SHP77 (cell line): Measurements from ENCODE around the gene RBBP5.

Experiments used
- DNase-seq, 2 experiments: peaks; one replicate each; lab custom pipeline; 2025; lab: John Stamatoyannopoulos, UW

Gene RBBP5

DNA sequence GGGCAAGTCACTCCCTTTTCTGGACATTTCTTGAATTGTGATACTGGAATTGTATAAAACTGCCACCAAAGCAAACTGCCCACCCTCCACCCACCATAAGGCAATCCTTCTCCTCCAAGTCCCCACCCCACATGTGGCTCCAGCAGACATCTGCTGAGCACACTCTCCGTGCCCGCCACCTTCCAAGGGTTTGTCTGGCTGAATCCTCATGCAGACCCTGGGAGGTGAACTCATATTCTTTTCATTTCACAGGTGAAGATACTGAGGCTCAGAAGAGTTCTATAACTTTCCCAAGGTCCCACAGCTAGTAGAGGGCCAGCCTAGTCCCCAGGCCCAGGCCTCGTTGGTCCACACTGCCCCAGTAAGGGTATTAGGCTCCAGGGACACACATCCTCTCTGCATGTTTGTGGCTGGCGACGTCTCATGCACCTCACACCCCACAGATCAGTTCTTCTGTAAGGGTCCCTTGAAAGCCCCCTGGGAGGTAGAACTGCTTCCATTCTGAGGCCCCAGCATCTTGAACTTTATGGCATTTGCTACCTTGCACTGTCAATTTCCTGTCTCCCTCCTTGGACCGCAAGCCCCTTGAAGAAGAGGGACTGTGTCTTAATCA lies 64.7 kb downstream of the RBBP5 start:
- no peak for DNase-seq

DNA sequence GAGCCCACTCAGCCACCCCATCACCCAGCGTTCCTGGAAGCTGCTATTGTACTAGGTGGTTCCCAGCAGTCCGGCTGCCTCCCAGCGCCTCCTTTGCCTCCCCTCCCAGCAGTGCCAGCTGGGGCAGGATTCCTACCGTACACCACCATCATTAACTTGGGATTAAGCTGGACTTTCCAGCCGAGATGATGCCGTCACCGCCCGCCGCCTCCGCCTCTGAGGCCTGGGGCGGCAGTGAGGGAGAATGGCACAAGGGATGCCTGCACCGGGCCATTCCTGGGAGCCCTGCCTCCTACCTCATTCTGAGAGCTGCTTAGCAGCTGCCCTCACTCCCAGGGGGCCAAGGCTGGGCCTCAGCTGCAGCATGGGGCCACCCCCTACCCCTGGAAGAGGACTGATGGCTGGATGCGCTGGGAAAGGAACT lies 65.6 kb downstream of the RBBP5 start:
- no peak for DNase-seq

DNA sequence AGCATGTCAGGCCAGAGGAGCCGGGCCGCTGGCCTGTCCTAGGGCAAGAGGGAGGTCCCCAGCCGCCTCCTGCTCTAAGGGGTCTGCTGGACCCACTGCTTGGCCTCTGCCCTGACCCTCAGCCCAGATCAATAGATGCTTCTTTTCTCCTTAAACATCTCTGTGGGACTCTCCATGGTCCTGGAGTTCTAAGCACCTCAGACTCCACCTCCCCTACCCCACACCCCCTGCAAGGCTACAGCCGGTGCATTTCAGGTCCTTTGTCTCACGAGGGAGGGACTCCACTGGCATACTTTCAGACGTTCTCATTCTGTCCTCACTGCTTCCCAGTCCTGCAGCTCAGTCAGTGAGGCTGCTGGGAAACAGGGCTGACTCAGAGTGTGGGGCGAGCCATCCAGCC lies 67.8 kb downstream of the RBBP5 start:
- DNase-seq: no peak

DNA sequence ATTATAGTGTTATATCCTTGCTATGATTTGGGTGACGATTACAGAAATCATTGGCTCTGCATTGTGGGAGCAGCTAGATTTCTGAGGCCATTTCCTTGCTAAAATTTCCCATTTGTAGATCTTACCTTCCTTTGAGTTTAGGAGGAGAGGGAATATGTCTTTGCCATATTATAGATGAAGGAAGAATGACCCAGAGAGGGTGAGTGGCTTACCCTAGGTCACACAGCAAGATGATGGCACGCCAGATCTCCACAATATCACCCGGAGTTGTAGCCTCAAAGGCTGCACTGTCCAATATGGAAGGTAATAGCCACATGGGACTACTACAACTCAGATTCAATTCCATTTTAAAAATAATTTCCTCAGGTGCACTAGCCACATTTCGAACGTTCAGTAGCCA lies 68.5 kb downstream of the RBBP5 start:
- DNase-seq: no peak

DNA sequence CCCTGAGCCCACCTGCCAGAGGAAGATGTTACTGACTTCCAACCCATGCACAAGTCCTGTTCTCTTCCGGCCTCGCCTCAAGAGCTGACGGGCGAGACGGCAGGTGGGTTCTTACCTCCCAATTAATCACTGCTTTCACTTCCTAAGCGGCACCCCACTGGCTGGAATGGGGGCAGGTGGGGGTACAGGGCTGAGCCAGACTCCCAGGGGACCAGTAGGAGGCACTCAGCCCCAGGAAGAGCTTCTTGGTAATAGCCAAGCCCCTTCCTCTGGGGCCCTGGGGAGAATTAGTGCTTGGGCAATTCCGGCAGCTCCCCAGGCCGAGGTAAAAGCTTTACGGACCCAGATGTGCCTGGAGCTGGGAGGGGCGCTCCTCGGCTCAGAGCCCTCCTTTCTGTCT lies 69.1 kb downstream of the RBBP5 start:
- no peak for DNase-seq

DNA sequence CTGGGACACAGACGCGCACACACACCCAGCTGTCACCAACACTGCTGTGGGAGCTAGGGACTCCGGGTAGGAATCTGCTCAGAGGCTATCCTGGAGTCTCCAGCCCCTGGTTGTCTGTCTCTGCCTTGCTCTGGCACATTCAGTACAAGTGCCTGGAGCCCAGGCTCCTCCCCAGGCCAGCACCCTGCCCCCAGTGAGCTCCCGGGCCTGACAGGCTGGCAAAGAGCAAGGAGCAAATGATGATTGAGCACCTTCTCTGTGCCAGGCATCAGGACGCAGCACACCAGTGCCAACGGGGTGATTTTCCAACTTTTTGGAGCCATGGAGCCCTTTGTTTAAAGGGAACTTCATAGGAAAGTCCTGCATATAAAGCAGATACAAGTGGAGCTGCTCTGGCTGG lies 72.3 kb downstream of the RBBP5 start:
- no peak for DNase-seq

DNA sequence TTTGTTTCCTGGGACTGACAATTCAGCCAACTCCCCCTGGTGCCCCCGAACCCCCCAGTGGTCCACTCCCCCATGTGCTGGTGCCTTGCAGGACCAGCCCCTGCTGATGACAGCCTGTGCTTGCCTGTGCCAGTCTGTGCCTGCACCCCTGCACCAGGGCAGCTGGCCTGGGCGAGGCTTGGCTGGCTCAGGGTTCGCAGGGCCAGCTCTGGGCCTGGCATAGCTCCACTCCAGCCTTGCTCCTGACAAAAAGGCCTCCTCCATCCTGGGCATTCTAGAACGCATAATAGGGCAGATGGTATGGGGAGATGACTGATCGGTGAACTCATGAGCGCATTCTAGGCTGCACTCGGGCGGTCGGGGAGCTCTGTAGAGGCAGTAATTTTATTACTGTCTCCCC lies 73.4 kb downstream of the RBBP5 start:
- DNase-seq: no peak

DNA sequence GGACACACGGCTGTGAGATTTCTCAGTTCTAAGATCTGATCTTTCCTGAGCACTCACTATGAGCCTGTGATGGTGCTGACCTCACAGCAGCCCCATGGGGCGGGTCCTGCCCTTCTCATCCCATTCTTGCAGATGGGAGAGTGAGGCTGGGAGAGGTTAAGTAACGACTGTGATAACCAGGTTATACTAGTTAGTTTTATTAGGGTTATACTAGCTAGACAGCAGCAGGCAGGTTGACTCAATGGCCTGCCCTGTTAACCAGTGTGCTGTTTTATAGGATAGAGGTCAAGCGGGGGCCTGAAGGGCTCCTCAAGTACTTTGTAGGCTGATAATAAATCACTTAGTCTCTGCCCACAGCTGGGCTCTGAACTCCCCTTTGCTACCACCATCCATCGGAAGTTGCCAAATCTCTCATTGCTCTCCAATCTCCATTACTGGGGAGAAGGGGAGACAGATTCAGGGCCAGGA lies 74.0 kb downstream of the RBBP5 start:
- no peak for DNase-seq

DNA sequence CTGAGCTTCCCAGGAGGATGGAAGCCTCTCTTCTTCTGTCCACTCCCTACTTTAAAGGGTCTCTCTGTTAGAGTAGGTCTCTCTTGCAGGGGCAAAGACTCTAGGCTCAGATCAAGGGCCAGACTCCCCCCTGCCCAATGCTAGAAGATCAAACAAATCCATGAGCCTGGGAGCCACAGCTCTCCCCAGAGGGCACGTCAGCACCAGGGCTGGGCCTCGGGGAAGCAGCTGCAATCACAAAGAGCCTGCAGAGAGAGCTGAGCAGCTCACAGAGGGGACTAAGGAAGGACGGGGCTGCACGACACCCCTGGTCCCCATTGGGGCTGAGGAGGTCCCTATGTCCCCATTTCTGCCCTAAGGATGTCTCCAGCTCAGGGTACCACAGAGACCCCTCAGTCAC lies 74.9 kb downstream of the RBBP5 start:
- no peak for DNase-seq

DNA sequence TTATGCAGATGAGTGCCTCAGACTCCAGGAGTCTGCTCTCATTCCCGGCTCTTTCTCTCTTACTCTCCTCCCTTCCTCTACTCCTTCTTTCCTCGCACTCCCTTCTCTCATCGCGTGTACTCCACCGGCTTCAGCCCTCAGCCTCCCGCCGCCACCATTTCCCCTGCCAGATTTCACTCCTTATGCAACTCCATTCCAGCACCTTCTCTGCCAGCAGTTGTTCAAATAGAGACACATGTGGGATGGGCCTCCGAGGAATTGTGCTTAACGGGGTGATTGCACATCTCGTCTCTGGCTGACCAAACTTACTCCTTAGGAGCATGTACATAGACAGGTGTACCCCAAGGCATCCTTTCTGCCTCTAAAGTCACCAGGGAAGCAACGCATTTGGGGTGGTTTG lies 76.6 kb downstream of the RBBP5 start:
- no peak for DNase-seq

DNA sequence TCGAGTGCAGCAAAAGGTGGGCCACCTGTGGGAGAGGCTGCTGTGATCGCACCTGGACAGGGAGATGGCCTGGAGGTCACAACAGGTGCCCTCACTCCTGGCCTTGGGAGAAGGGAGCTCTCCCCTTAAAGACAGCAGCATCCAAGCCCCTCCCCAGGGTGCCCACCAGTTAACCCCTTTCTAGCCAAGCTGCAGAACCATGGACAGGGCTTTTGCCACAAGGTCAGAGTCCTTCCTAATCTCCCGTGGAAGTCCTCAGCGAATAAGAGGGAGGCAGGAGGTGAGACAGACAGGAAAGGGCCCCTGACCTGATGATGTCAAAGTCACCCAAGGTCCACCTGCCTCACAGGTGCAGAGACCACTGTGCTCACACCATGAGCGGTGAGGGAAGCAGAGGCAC lies 77.0 kb downstream of the RBBP5 start:
- no peak for DNase-seq

DNA sequence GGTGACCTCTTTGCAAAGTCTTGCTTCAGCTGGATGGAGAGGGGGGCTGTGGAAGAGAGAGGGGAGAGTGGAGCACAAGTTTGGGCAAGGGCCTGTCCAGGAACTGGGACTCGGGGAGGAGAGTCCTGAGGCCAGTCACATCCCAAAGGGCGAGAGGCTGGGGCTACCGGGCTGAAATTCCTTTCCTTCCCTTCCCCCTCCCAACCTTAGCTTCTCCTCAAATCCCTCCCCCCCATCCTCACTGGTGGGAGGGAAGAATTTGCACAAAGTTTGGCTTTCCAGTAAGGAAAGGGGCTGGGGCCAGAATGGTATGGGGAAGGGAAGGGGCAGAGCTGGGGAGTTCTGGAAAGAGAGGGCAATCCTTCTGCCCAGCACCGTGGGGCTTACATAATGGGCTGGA lies 77.9 kb downstream of the RBBP5 start:
- no peak for DNase-seq

DNA sequence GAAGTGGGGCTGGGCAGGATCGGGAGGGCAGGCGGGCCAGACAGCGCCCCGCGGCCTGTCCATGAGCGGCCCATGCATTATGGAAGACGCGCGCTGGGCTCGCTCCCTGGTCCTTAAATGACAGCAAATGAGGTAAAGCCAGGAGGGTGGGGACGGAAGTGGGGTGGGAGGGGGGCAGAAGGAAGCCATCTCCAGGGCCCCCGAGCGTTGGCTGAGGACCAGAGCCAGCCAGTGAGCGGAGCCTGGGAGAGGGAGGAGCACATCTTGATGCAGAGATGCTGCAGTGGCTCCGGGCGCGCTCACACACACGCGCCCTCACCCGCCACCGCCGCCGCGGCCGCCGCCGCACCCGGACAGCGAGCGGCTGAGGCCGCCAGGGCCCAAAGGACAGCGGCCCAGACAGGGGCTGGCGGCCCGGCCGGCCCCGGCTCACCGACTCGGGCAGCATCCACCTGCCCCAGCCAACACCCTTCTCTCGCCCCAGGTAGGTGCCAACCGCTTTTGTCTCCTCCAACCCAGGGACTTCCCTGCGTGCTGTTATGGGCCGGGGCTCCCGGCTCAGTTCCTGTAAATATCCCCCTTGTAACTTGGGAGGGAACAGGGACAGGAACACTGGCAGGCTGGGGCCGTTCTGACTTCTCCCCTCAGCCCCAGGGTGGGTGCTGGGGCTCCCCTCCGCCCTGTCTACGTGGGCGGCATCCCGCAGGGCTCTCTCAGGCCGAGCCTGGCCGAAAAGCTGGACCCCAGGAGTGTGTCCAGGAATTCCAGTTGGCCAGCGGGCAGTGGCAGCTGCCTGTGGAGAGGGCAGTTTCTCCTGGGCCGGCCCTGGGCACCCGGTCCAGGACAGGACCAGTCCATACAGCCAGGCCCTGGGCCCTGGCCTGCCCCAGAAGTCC lies 78.6 kb downstream of the RBBP5 start, which contains the start of gene CNTN2:
Gene CNTN2, plus strand, starts transcription at position 302 of the 896 bp plus-strand sequence. CDS start 9,974 bp downstream, outside the sequence.
- DNase-seq: no peak

DNA sequence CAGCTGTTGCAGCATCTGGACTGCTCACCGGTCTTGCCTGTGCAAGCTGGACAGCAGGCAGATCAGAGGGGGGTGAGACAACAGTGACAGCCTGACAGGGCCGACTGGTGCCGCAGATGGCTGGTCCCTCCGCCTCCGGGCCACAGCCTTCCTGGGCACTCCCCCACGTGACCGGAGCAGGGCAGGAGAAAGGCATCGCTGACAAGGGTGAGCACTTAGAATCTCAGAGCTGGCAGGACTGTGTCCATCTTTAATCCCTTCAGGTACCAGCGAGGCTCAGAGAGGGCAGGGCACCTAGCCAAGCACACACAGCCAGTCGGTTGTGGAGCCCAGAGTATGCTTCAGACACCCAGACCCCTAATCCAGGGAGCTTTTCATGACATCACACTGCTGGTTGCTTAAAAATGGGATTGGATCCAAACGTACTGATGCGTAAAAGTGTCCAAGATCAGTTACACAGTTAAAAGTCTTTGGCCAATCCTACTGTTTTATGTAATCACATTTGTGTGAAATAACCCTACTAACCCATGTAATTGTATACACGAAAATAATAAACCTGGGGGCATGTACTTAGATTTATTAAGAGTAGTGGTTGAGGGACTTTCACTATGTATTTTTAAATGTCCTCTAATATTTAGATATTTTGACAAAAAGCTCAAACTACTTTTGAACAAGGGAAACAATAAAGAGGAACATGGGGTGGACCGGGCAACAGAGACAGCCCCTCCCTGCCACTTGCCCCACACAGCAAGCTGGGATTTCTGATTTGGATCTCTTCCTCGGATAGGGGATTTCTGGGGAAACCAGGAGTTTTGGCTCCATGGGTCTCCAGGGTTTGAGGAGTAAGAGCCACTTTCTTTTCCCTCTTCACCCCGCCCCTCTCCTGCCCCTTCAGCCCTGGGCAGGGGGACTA lies 79.5 kb downstream of the RBBP5 start:
- DNase-seq: no peak

DNA sequence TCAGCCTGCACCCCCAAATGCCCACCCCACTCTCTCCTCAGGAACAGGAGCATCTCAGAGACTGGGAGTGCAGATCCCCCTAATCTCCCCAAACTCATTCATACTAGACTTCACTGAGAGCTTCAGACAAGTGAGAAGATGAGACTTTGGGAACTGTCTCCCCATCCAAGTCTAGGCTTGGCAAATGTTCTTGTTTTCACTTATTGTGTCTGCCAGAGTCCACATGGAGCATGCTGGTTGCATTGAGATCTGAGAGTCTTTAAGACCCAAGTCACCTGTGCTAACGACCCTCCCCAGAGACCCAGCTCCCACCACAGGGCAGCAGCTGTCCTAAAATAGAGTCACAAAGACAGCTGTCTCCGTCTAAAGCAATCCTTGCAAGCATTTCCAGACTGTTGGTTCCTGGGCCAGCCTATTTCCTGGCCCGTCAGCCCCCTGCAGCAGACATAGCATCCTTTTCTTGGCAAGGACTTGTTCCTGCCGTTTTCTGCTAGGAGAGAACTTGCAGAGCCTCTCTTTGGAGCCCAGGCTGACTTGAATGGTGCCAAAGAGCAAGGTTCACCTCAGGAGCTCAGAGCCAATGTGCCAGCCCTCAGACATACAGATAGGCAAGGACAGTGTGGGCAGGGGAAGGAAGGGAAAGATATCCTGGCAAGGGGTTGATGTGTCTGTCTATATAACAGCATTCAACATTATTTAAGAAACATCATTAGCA lies 80.6 kb downstream of the RBBP5 start:
- DNase-seq: no peak

DNA sequence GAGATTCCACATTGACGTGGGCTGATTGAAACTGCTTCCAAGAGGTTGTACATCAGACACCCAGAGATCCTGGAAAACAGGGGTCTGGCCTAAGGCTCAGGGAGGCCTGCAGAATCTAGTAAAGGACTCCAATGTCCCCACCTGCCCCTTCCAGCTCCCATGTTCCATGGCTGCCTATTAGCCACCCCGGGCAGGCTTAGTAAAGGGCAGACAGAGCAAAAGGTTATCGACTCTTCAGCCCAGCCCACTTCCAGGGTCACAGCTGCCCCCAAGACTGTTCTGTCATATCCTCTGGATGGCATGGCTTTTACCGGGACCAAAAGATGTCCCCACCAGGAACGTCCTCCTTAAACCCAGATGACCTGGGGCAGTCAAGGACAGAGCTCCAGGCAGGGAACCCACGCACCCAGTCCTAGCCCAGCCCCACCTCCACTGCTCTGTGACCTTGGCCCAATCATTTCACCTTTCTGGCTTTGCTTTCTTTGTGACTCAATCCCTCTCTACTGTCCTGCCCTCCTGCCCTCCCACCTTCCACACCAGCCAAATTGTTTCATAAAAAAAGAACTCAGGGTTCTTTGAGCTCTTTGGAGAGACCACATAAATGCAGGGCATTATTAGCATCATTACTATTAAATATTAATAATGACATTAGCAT lies 83.5 kb downstream of the RBBP5 start:
- DNase-seq: no peak

DNA sequence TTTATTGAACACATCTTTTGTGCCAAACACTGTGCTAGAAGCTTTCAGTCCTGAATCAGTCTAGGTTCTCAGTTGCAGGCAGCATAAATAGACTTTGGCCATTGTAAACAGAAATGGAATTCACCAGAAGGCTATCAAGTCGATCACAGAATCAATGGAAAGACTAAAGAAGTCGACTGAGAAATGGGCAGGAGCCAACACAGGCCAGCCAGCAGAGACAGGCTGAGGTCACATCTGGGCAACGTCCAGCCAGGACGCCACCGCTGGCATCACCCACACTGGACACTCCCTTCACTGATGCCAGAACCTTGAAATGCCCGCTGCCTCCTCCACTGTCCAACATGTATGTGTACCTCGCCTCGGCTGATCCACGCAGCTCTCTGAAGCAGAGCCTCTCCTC lies 84.2 kb downstream of the RBBP5 start:
- DNase-seq: no peak
